ENCODE data around the gene GLTPD2. TPM values are rescaled to one million over a fixed set of nuclear protein-coding genes. Genes with fewer than 3 reads are reported as not detected.

Gene GLTPD2
- total RNA-seq, 2 experiments from 2014 or later, result not detected

DNA sequence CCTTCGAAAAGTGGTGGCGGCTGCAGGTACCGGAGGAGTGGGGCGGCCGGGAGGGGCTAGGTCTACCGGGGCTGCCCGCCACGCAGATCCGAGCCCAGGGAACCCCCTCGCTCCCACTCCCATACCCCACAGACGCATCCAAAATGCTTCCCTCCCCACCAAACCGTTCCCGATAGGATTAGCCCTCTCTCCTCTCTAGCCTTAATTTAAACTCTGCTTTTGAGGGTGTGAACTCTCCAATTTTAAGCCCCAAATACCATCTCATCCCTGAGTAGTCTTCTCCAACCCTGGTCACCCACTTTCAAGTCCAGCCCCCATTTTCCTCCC is 48.8 kb upstream of the GLTPD2 start:
- peaks cover 6% of the 10 kb centered on the region for H3K4me1 ChIP-seq (ENCODE audit: insufficient read depth, low read length, poor library complexity, severe bottlenecking)
- TF ChIP-seq, protein P1, sequence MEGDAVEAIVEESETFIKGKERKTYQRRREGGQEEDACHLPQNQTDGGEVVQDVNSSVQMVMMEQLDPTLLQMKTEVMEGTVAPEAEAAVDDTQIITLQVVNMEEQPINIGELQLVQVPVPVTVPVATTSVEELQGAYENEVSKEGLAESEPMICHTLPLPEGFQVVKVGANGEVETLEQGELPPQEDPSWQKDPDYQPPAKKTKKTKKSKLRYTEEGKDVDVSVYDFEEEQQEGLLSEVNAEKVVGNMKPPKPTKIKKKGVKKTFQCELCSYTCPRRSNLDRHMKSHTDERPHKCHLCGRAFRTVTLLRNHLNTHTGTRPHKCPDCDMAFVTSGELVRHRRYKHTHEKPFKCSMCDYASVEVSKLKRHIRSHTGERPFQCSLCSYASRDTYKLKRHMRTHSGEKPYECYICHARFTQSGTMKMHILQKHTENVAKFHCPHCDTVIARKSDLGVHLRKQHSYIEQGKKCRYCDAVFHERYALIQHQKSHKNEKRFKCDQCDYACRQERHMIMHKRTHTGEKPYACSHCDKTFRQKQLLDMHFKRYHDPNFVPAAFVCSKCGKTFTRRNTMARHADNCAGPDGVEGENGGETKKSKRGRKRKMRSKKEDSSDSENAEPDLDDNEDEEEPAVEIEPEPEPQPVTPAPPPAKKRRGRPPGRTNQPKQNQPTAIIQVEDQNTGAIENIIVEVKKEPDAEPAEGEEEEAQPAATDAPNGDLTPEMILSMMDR (conservative IDR thresholded peaks at IDR 0.05; ENCODE audit: low read length), result no peak
- no peak for TF ChIP-seq EZH2phosphoT487 (IDR thresholded peaks at IDR 0.05; ENCODE audit: borderline replicate concordance, low read depth, low read length)
- H3K4me2 ChIP-seq (ENCODE audit: low read length), result peak overlapping the region; percentile 61
- no peaks in the 10 kb centered on the region for H3K9me2 ChIP-seq (ENCODE audit: insufficient read depth, low read length)
- BruUV-seq (replicated peaks), result no TSS peak
- CTCF ChIA-PET (ENCODE audit: unreplicated experiment), result no interaction called here
- H3K9me3 ChIP-seq (ENCODE audit: low read length), result no peaks in the 10 kb centered on the region
- H3K27ac ChIP-seq (ENCODE audit: low read depth, low read length, poor library complexity, severe bottlenecking), result no peak overlapping the region
- peak overlapping the region; percentile 58 for H3K4me3 ChIP-seq (ENCODE audit: low read depth, low read length, poor library complexity, severe bottlenecking)
- no peak overlapping the region for H2AFZ ChIP-seq (ENCODE audit: low read length)
- no peaks in the 10 kb centered on the region for H3K36me3 ChIP-seq (ENCODE audit: insufficient read depth, low read length)
- POLR2A ChIA-PET, result no interaction called here
- intact Hi-C loops (cut with micrococcal nuclease; ENCODE audit: unreplicated experiment), result no loop called here
- no peaks in the 10 kb centered on the region for H4K20me1 ChIP-seq (ENCODE audit: insufficient read depth, low read length)
- H3K79me2 ChIP-seq (ENCODE audit: insufficient read depth, low read depth, low read length), result no peaks in the 10 kb centered on the region
- DNase-seq (ENCODE audit: low spot score), result no peak

DNA sequence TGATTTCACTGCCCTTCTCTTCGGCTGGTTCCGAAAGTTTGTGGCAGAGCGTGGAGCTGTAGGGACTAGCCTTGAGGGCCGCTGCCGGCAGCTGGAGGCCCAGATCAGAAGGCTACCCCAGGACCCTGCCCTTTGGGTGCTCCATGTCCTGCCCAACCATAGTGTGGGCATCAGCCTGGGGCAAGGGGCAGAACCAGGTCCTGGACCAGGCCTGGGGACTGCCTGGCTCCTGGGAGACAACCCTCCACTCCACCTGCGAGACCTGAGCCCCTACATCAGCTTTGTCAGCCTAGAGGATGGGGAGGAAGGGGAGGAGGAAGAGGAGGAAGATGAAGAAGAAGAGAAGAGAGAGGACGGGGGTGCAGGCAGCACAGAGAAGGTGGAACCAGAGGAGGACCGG is 48.2 kb upstream of the GLTPD2 start:
- no peaks in the 10 kb centered on the region for H3K9me3 ChIP-seq (ENCODE audit: low read length)
- H3K4me3 ChIP-seq (ENCODE audit: low read depth, low read length, poor library complexity, severe bottlenecking), result no peak overlapping the region
- no TSS peak for BruUV-seq (replicated peaks)
- no peak overlapping the region for H3K27ac ChIP-seq (ENCODE audit: low read depth, low read length, poor library complexity, severe bottlenecking)
- intact Hi-C loops (cut with micrococcal nuclease; ENCODE audit: unreplicated experiment), result no loop called here
- H3K9me2 ChIP-seq (ENCODE audit: insufficient read depth, low read length), result no peaks in the 10 kb centered on the region
- TF ChIP-seq, protein P1 (conservative IDR thresholded peaks at IDR 0.05; ENCODE audit: low read length), result no peak
- no peak for TF ChIP-seq EZH2phosphoT487 (IDR thresholded peaks at IDR 0.05; ENCODE audit: borderline replicate concordance, low read depth, low read length)
- H3K36me3 ChIP-seq (ENCODE audit: insufficient read depth, low read length), result no peaks in the 10 kb centered on the region
- ChIA-PET CTCF (ENCODE audit: unreplicated experiment) (no interaction called here), POLR2A (no interaction called here)
- H3K4me2 ChIP-seq (ENCODE audit: low read length), result no peak overlapping the region
- DNase-seq (ENCODE audit: low spot score), result no peak
- no peaks in the 10 kb centered on the region for H4K20me1 ChIP-seq (ENCODE audit: insufficient read depth, low read length)
- H2AFZ ChIP-seq (ENCODE audit: low read length), result no peak overlapping the region
- no peaks in the 10 kb centered on the region for H3K79me2 ChIP-seq (ENCODE audit: insufficient read depth, low read depth, low read length)
- peaks cover 6% of the 10 kb centered on the region for H3K4me1 ChIP-seq (ENCODE audit: insufficient read depth, low read length, poor library complexity, severe bottlenecking)

DNA sequence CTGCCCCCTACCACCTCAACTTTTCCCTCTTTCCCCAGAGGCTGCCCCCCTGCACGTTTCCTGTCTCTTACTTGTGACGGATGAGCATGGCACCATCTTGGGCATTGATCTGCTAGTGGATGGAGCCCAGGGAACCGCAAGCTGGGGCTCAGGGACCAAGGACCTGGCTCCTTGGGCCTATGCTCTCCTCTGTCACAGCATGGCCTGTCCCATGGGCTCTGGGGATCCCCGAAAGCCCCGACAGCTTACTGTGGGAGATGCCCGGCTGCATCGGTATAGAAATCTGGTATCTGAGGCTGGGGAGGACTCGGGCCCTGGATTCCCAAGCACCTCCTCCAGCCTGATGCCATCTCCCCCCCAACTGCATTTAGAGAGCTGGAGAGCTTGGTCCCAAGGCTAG is 47.2 kb upstream of the GLTPD2 start:
- Histone ChIP-seq H3K9me2 (ENCODE audit: insufficient read depth, low read length) (no peaks in the 10 kb centered on the region), H3K27ac (ENCODE audit: low read depth, low read length, poor library complexity, severe bottlenecking) (no peak overlapping the region), H3K4me3 (ENCODE audit: low read depth, low read length, poor library complexity, severe bottlenecking) (no peak overlapping the region), H3K9me3 (ENCODE audit: low read length) (no peaks in the 10 kb centered on the region), H4K20me1 (ENCODE audit: insufficient read depth, low read length) (no peaks in the 10 kb centered on the region), H3K4me1 (ENCODE audit: insufficient read depth, low read length, poor library complexity, severe bottlenecking) (peaks cover 6% of the 10 kb centered on the region), H3K4me2 (ENCODE audit: low read length) (no peak overlapping the region), H3K79me2 (ENCODE audit: insufficient read depth, low read depth, low read length) (no peaks in the 10 kb centered on the region), H2AFZ (ENCODE audit: low read length) (no peak overlapping the region), H3K36me3 (ENCODE audit: insufficient read depth, low read length) (no peaks in the 10 kb centered on the region)
- TF ChIP-seq, protein P1 (conservative IDR thresholded peaks at IDR 0.05; ENCODE audit: low read length), result no peak
- no peak for TF ChIP-seq EZH2phosphoT487 (IDR thresholded peaks at IDR 0.05; ENCODE audit: borderline replicate concordance, low read depth, low read length)
- ChIA-PET CTCF (ENCODE audit: unreplicated experiment) (no interaction called here), POLR2A (no interaction called here)
- BruUV-seq (replicated peaks), result no TSS peak
- no peak for DNase-seq (ENCODE audit: low spot score)
- intact Hi-C loops (cut with micrococcal nuclease; ENCODE audit: unreplicated experiment), result no loop called here

Data from OCI-LY7 (cell line).